ENCODE measurements around the gene SINHCAF. TPM values are rescaled to one million over a fixed set of nuclear protein-coding genes. Genes with fewer than 3 reads are reported as not detected.

The SINHCAF gene
- total and polyA plus RNA-seq, 4 donors, result 23.4 to 67.0 (median 33.8) TPM

DNA sequence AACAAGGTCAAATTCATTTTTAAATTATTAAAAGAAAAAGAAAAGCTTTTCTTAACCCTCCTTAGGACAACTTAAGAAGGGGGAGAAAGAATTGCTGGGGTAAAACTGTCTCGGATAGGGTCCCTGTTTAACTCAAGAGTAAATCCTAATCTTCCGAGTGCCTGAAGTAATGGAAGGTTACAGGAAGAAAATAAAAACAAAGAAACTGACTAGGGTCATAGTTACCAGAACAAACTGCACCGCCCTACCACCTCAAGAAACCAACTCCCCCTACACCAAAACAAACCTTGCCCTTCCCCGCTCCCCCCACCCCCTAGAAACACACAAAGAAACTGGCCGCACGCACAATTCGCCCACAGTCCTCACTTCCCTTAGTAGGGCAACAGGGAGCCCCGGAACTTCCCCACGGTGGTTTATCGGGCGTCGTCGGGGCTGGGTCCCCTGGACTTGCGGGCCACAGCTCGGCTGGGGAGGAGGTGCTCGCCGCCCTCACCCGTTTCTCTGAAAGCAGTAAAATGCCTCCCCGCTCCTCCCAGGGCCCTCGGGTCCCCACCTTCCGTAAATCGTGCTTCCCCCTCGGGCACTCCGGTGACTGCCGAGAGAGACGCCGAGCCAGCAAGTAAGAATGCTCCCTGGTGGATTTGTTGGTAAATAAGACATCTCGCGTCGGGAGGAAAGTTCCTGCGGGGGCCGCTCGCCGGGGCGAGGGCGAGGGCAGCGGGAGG, 2.4 kb downstream of the SINHCAF start:
- DNase-seq, result peak in 1 of 3 donors; percentile 56
- H3K27ac ChIP-seq (ENCODE audit: low read depth in 1 of 2, low read length in 1 of 2), result peak overlapping the region; percentile 89 to 91
- peak overlapping the region; percentile 70 for H3K4me3 ChIP-seq
- H3K27me3 ChIP-seq (ENCODE audit: control insufficient read depth in 3 of 3, insufficient read depth in 3 of 3, low read length in 2 of 3), result no peaks in the 10 kb centered on the region
- no peaks in the 10 kb centered on the region for H3K36me3 ChIP-seq (ENCODE audit: control insufficient read depth in 4 of 4, insufficient read depth in 4 of 4, low read length in 4 of 4)
- 2 to 3% methylated on average over 37 of the region's 37 CpGs for WGBS, 2 donors
- H3K4me1 ChIP-seq (ENCODE audit: control insufficient read depth in 5 of 5, insufficient read depth in 5 of 5, low read length in 5 of 5), result peaks cover 0 to 20% (median 2%) of the 10 kb centered on the region in 5 donors
- peak; percentile 1 for ATAC-seq (ENCODE audit: insufficient read depth, low FRiP score)
- H3K9ac ChIP-seq (ENCODE audit: insufficient read depth in 1 of 2, low read length in 2 of 2), result peak overlapping the region; percentile 85 to 98
- no peaks in the 10 kb centered on the region for H3K9me3 ChIP-seq (ENCODE audit: control insufficient read depth in 4 of 4, insufficient read depth in 3 of 4, low read length in 3 of 4)
- TF ChIP-seq CTCF (IDR thresholded peaks at IDR 0.05; ENCODE audit: control extremely low read depth, extremely low read depth), result no peak

- Histone ChIP-seq H3K36me3 (ENCODE audit: control insufficient read depth in 4 of 4, insufficient read depth in 4 of 4, low read length in 4 of 4) (no peaks in the 10 kb centered on the region), H3K9ac (ENCODE audit: insufficient read depth in 1 of 2, low read length in 2 of 2) (no peak overlapping the region)
- peak in 1 of 3 donors; percentile 40 for DNase-seq
Observed at GRCh38 chr12:31322801-31323207, 3.1 kb downstream of the SINHCAF start.

GRCh38 chr12:31321897-31322228, 4.1 kb downstream of the SINHCAF start:
- Histone ChIP-seq H3K36me3 (ENCODE audit: control insufficient read depth in 4 of 4, insufficient read depth in 4 of 4, low read length in 4 of 4) (no peaks in the 10 kb centered on the region), H3K27me3 (ENCODE audit: control insufficient read depth in 3 of 3, insufficient read depth in 3 of 3, low read length in 2 of 3) (no peaks in the 10 kb centered on the region), H3K9me3 (ENCODE audit: control insufficient read depth in 4 of 4, insufficient read depth in 3 of 4, low read length in 3 of 4) (no peaks in the 10 kb centered on the region), H3K9ac (ENCODE audit: insufficient read depth in 1 of 2, low read length in 2 of 2) (no peak overlapping the region), H3K27ac (ENCODE audit: low read depth in 1 of 2, low read length in 1 of 2) (no peak overlapping the region), H3K4me1 (ENCODE audit: control insufficient read depth in 5 of 5, insufficient read depth in 5 of 5, low read length in 5 of 5) (peaks cover 0 to 32% (median 3%) of the 10 kb centered on the region in 5 donors), H3K4me3 (no peak overlapping the region)
- DNase-seq (no peak), ATAC-seq (ENCODE audit: insufficient read depth, low FRiP score) (no peak)
- TF ChIP-seq CTCF (IDR thresholded peaks at IDR 0.05; ENCODE audit: control extremely low read depth, extremely low read depth), result no peak
- WGBS, 2 donors, result 86 to 93% methylated on average over 1 of the region's 1 CpG

More at GRCh38 chr12:31322801-31323207, 3.1 kb downstream of the SINHCAF start:
- WGBS, 2 donors, result 35 to 38% methylated on average over 5 of the region's 5 CpGs
- TF ChIP-seq CTCF (IDR thresholded peaks at IDR 0.05; ENCODE audit: control extremely low read depth, extremely low read depth), result no peak
- ATAC-seq (ENCODE audit: insufficient read depth, low FRiP score), result no peak
- H3K9me3 ChIP-seq (ENCODE audit: control insufficient read depth in 4 of 4, insufficient read depth in 3 of 4, low read length in 3 of 4), result no peaks in the 10 kb centered on the region
- H3K4me3 ChIP-seq, result no peak overlapping the region
- H3K27me3 ChIP-seq (ENCODE audit: control insufficient read depth in 3 of 3, insufficient read depth in 3 of 3, low read length in 2 of 3), result no peaks in the 10 kb centered on the region
- H3K4me1 ChIP-seq (ENCODE audit: control insufficient read depth in 5 of 5, insufficient read depth in 5 of 5, low read length in 5 of 5), result peaks cover 0 to 28% (median 3%) of the 10 kb centered on the region in 5 donors
- peak overlapping the region; percentile 23 to 89 for H3K27ac ChIP-seq (ENCODE audit: low read depth in 1 of 2, low read length in 1 of 2)
